Stimulated activated CD8-positive, alpha-beta memory T cell treated with anti-CD3 and anti-CD28 coated beads, Interleukin-15, amount 100 ng/mL, for 24 hours (primary cell): ENCODE results near the gene NDUFA3.

Experiments used
- DNase-seq: peaks from one replicate; pipeline ENCODE4 v3.0.0-alpha.2; 2020; ENCODE audit warnings: low read depth

The NDUFA3 gene

GRCh38 chr19:54107876-54108490 is 5.3 kb downstream of the NDUFA3 start:
- DNase-seq, result no peak

DNA sequence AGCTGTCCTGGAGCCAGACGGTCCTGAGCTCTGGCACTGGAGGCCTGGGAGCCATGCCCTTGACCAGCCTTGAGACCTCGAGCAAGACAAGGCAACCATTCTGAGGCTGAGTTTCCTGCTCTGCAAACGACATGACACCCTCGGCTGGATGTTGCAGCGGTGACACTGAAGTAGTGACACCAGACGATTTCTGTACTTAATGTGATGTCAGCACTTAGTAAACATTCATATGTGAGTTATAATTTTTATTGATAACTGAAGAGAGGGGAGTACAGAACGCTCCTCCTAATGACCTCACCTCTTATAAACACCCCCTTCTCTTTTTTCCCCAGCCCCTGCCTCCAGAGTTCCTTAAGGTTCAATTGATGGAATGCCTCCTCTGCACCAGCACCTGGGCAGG is 5.8 kb downstream of the NDUFA3 start:
- no peak for DNase-seq

- no peak for DNase-seq
Observed at GRCh38 chr19:54109651-54110050, 7.0 kb downstream of the NDUFA3 start.

DNA sequence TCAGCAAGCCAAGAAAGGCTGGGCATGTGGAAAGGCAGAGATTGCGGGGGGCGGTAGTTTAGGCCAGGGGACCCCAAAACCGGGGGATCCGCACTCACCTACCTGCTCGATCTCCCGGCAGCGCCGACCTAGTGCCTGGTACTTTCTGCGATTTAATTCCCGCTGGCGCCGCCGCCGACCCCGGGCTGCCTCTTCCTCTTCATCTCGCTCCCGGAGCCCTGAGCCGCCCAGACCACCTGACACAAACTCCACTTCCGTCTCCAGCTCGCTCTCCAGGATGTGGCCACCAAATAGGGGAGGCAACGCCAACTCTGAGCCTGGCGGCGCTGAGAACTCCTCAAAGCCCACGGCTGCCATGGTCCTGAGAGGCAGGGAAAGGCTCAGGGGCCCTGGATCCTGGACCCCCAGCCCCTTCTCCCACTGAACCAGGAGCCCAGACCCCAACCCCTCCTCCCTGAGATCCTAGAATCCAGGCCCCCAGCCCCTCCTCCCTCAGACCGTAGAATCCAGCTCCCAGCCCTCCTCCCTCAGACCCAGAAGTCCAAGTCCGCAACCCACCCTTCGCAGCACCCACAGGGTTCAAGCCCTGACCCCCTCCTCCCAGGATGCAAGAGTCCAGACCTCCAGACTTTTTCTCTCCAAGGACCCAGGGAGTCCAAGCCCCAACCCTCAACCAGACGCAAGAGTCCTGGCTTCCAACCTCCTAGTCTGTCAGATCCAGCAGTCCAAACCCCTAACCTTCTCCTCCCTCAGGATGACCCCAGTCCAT is 11.9 kb downstream of the NDUFA3 start:
- no peak for DNase-seq

GRCh38 chr19:54115109-54116063 is 12.7 kb downstream of the NDUFA3 start, which contains the start of the genes PRPF31 and TFPT:
Gene PRPF31, plus strand, starts transcription at chr19:54115754. Its CDS starts 2,525 bp downstream, at chr19:54118279.
Gene TFPT, minus strand, starts transcription at chr19:54115657. Its CDS starts 388 bp downstream, at chr19:54115269.
- peak; percentile 92 for DNase-seq

DNA sequence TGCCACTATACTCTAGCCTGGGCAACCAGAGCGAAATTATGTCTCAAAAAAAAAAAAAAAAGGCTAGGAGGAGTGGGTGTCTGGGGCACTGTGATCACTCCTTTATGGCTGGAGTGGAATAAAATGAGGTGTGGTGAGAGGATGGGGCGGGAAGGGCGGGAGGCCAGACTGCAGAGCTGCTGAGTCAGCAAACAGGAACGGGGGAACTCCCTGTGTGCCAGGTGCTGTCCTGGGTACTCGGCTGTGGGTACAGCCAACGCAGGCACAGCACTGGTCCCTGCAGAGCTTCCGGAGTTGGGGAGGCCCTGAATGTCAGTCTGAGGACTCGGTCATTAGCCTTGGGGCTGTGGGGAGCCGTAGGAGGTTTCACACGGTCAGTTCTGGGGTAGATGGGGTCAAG is 18.6 kb downstream of the NDUFA3 start:
- DNase-seq, result no peak

DNA sequence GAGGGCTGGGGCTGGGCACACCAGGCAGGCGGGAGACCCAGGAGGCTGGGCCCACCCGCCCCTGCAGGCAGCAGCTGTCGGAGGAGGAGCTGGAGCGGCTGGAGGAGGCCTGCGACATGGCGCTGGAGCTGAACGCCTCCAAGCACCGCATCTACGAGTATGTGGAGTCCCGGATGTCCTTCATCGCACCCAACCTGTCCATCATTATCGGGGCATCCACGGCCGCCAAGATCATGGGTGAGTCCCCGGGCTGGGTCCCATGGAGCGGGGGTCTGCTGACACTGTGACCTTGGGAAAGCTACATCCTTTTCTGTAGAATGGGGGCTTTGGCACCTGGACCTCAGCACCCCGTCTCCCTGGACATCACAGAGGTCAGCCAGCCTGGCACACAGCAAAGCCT is 21.0 kb downstream of the NDUFA3 start:
- DNase-seq, result no peak

DNA sequence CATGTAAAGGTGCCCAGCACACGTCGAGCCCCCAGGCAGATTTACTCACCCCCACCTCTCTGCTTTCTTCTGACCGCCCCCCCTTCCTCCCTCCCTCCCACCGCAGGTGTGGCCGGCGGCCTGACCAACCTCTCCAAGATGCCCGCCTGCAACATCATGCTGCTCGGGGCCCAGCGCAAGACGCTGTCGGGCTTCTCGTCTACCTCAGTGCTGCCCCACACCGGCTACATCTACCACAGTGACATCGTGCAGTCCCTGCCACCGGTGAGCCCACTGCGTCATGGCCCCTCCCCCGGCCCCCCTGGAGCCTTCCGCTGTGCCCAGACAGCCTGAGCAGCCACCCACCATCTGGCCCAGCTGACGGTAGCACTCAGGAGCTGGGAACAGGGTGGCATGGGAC is 21.7 kb downstream of the NDUFA3 start:
- no peak for DNase-seq

- DNase-seq, result no peak
Observed at GRCh38 chr19:54125713-54126112, 23.1 kb downstream of the NDUFA3 start.

DNA sequence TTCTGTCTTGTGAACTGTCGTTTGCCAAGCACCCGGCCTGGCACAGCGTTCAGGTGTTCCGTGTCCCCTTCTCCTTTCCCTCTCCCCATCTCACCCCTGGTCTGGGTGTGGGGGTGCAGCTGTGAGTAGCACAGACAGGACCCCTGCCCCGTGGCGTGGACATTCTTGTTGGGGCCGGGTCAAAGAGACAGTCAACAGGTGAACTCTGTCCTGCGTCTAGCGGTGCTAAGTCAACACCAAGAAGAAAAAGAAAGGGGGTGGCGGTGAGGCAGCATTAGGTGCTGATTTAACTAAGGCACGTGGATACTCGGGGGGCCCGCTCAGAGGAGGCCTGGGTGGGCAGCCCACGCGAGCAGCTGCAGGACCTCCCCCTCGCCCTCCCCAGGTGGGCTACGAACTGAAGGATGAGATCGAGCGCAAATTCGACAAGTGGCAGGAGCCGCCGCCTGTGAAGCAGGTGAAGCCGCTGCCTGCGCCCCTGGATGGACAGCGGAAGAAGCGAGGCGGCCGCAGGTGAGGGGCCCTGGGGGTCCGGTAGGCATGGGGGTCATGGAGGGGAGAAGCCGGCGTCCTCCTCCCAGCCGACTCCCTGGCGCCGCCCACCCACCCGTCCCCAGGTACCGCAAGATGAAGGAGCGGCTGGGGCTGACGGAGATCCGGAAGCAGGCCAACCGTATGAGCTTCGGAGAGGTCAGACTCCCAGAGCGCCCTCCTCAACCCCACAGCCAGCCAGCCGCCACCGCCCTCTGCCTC is 25.2 kb downstream of the NDUFA3 start:
- no peak for DNase-seq

- DNase-seq, result no peak
Observed at GRCh38 chr19:54128441-54128725, 25.7 kb downstream of the NDUFA3 start.

GRCh38 chr19:54128796-54129616 is 26.4 kb downstream of the NDUFA3 start:
- DNase-seq, result no peak

DNA sequence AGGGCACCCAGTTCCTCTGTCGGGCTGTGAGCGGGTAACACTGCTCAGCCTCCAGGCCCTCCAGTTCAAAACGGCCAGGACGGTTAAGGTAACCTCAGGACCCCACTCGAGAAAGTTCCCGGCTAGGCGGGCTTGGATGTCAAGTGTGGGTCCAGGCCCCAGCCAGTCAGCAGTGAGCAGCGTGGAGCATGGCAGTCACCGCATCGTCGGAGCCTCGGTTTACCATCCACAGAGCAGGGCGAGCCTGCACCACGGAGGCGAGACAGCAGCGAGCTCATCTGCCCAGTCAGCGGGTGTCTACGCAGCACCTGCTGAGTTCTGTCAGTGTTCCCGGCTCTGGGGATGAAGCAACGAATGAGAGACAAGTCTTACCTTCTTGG is 27.0 kb downstream of the NDUFA3 start:
- DNase-seq, result no peak

DNA sequence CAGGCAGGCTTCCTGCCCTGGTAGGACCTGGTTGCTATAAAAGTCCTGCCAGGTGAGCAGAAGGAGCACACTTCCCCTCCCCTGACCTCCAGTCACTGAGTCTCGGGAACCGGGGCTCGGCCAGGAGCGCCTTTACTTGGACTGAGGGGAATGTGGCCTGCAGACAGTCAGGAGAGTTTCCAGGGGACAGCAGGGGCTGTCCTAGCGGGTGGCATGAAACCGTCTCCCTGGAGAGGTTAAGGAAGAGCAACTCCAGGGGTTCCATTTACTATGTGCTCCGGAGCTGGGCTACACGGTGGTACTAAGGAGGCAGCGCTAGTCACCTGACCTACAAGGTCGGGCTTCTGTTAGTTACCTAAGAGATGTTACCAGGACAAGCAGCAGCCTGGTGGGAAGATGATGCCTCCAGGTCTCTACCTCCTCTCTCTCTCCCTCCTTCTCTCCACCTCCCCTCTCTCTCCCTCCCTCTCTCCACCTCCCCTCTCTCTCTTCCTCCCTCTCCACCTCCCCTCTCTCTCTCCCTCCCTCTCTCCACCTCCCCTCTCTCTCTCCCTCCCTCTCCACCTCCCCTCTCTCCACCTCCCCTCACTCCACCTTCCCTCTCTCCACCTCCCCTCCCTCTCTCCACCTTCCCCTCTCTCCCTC is 30.8 kb downstream of the NDUFA3 start:
- DNase-seq, result no peak

GRCh38 chr19:54133957-54134590 is 31.4 kb downstream of the NDUFA3 start:
- no peak for DNase-seq

GRCh38 chr19:54136086-54136863 is 33.6 kb downstream of the NDUFA3 start:
- no peak for DNase-seq

GRCh38 chr19:54136864-54137698 is 34.4 kb downstream of the NDUFA3 start:
- DNase-seq, result peak; percentile 91
